Stomach smooth muscle (tissue), 2 donors: Measurements from ENCODE around the gene SLC25A44.
"Not testable (repeated sequence)": the region's sequence is repeated elsewhere in the genome, so short reads cannot be mapped to it uniquely, and the experiment has no call there.

Experiments
- H3K27ac ChIP-seq: one replicate; pipeline ENCODE4 v1.7.0; 2013; ENCODE audit warnings: mild to moderate bottlenecking, low read length, inconsistent platforms
- H3K27me3 ChIP-seq, 2 donors: one replicate each; pipeline ENCODE4 v1.7.0; 2013; ENCODE audit warnings: low read length in 2 of 2; ENCODE audit not compliant: insufficient read depth in 2 of 2, control insufficient read depth in 1 of 2
- H3K36me3 ChIP-seq, 2 donors: one replicate each; pipeline ENCODE4 v1.7.0; 2013; ENCODE audit warnings: low read length in 2 of 2; ENCODE audit not compliant: control insufficient read depth in 2 of 2, insufficient read depth in 2 of 2
- H3K4me1 ChIP-seq: one replicate; pipeline ENCODE4 v1.7.0; 2013; ENCODE audit warnings: low read length; ENCODE audit not compliant: control insufficient read depth, insufficient read depth
- H3K4me3 ChIP-seq, 2 donors: one replicate each; pipeline ENCODE4 v1.7.0; 2013; ENCODE audit warnings: low read length in 2 of 2
- H3K9ac ChIP-seq, 2 donors: one replicate each; pipeline ENCODE4 v1.7.0; 2013; ENCODE audit warnings: low read length in 2 of 2, mild to moderate bottlenecking in 1 of 2
- H3K9me3 ChIP-seq, 2 donors: one replicate each; pipeline ENCODE4 v1.7.0; 2013; ENCODE audit warnings: low read length in 2 of 2; ENCODE audit not compliant: control insufficient read depth in 2 of 2
- donor health status: healthy.
- donor health status: Pancreatic carcinoma.

Gene SLC25A44

DNA sequence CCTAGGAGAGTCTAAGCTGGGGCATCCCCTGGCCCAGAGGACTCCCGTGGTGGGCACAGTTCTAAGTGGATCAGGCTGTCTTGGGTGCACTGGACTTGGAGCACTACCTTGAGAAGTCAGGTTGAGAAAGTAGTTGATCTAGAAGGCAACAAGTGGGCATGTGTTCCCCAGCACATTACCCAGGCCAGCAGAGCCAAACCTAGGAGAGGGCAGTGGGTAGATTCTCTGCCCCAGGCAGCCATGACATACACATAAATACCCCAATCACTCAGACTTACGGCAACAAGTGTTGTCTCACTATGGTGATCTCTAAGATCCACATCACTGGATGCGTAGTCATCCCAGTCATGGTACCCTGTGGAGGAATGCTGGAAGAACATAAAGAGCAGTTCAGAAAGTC lies 17.3 kb downstream of the SLC25A44 start:
- no peaks in the 10 kb centered on the region for H3K9me3 ChIP-seq
- peaks cover 14 to 31% of the 10 kb centered on the region in 2 donors for H3K36me3 ChIP-seq
- no peaks in the 10 kb centered on the region for H3K27me3 ChIP-seq
- H3K9ac ChIP-seq, result no peak overlapping the region
- peaks cover 16% of the 10 kb centered on the region for H3K4me1 ChIP-seq
- H3K27ac ChIP-seq, result no peak overlapping the region
- H3K4me3 ChIP-seq, result no peak overlapping the region

GRCh38 chr1:156212130-156212529 lies 18.2 kb downstream of the SLC25A44 start:
- H3K27ac ChIP-seq, result peak overlapping the region; percentile 90
- H3K27me3 ChIP-seq, result no peaks in the 10 kb centered on the region
- no peaks in the 10 kb centered on the region for H3K9me3 ChIP-seq
- H3K4me3 ChIP-seq, result peak overlapping the region; percentile 94 to 97
- H3K9ac ChIP-seq, result peak overlapping the region; percentile 80 to 82
- H3K4me1 ChIP-seq, result peaks cover 16% of the 10 kb centered on the region
- H3K36me3 ChIP-seq, result peaks cover 14 to 31% of the 10 kb centered on the region in 2 donors

GRCh38 chr1:156212833-156213643 lies 19.1 kb downstream of the SLC25A44 start, which contains the start of gene PMF1:
PMF1 (plus strand) TSS chr1:156213007; CDS start chr1:156213016, 9 bp downstream.
- peaks cover 14 to 28% of the 10 kb centered on the region in 2 donors for H3K36me3 ChIP-seq
- peak within 1 kb of the TSS; percentile 82 to 98 for H3K9ac ChIP-seq

GRCh38 chr1:156213644-156213966 lies 19.7 kb downstream of the SLC25A44 start:
- Histone ChIP-seq H3K9ac (peak overlapping the region; percentile 82 to 98), H3K27me3 (no peaks in the 10 kb centered on the region)

More at GRCh38 chr1:156212833-156213643, 19.1 kb downstream of the SLC25A44 start, which contains the start of gene PMF1:
- Histone ChIP-seq H3K27me3 (no peaks in the 10 kb centered on the region), H3K4me3 (peak within 1 kb of the TSS; percentile 94 to 97), H3K4me1 (peaks cover 16% of the 10 kb centered on the region), H3K27ac (peak within 1 kb of the TSS; percentile 90), H3K9me3 (no peaks in the 10 kb centered on the region)

DNA sequence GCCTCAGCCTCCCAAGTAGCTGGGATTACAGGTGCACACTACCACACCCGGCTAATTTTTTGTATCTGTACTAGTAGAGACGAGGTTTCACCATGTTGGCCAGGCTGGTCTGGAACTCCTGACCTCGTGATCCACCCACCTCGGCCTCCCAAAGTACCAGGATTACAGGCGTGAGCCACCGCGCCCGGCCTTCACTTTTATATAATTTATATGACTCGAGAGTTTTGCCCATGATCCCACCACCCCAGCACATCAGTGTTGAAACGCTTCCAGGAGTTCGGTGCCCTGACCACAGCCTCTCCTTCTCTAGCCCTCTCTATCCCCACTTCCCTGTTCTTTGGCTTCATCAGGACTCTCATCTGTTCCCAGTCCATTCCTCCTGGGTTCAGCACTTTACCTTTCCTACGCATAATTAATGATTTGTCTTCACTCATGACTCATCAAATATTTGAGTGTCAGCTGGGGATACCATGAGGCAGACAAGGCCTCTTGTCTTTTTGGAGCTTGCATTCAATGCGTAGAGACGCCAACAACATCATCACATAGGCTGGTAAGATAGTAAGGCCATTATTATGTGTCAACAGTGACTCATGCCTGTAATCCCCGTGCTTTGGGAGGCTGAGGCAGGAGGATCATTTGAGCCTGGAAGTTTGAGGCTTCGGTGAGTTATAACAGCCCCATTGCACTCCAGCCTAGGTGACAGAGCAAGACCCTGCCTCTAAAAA lies 20.3 kb downstream of the SLC25A44 start:
- H3K9me3 ChIP-seq, result no peaks in the 10 kb centered on the region
- peak overlapping the region in 1 of 2 donors; percentile 17 for H3K9ac ChIP-seq
- H3K36me3 ChIP-seq, result peaks cover 7 to 22% of the 10 kb centered on the region in 2 donors
- H3K4me1 ChIP-seq, result peaks cover 16% of the 10 kb centered on the region
- H3K27ac ChIP-seq, result no peak overlapping the region
- peak overlapping the region; percentile 9 to 97 for H3K4me3 ChIP-seq
- H3K27me3 ChIP-seq, result no peaks in the 10 kb centered on the region

More at GRCh38 chr1:156213644-156213966, 19.7 kb downstream of the SLC25A44 start:
- Histone ChIP-seq H3K4me1 (peaks cover 16% of the 10 kb centered on the region), H3K4me3 (peak overlapping the region; percentile 94 to 97), H3K9me3 (no peaks in the 10 kb centered on the region), H3K36me3 (peaks cover 11 to 25% of the 10 kb centered on the region in 2 donors), H3K27ac (peak overlapping the region; percentile 90)

DNA sequence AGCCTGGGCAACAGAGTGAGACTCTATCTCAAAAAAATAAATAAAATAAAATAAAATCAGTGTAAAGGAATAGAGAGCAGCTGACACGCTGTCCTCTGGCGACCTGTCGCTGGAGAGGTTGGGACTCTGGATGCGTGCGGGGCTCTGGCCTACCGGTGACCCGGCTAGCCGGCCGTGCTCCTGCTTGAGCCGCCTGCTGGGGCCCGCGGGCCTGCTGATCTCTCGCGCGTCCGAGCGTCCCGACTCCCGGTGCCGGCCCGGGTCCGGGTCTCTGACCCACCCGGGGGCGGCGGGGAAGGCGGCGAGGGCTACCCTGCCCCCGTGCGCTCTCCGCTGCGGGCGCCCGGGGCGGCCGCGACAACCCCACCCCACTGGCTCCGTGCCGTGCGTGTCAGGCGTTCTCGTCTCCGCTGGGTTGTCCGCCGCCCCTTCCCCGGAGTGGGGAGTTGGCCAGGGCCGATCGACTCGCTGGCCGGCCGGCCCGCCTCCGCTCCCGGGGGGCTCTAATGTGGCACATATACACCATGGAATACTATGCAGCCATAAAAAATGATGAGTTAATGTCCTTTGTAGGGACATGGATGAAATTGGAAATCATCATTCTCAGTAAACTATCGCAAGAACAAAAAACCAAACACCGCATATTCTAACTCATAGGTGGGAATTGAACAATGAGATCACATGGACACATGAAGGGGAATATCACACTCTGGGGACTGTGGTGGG lies 22.6 kb downstream of the SLC25A44 start:
- Histone ChIP-seq H3K36me3 (peaks cover 10 to 11% of the 10 kb centered on the region in 2 donors), H3K4me1 (peaks cover 16% of the 10 kb centered on the region)
- not testable (repeated sequence) for H3K27me3 ChIP-seq, H3K9ac ChIP-seq, H3K9me3 ChIP-seq, H3K27ac ChIP-seq, H3K4me3 ChIP-seq

GRCh38 chr1:156217871-156218270 lies 24.0 kb downstream of the SLC25A44 start:
- no peak overlapping the region for H3K4me3 ChIP-seq
- H3K9me3 ChIP-seq, result no peaks in the 10 kb centered on the region
- H3K36me3 ChIP-seq, result peaks cover 19 to 20% of the 10 kb centered on the region in 2 donors
- H3K27ac ChIP-seq, result no peak overlapping the region
- H3K27me3 ChIP-seq, result no peaks in the 10 kb centered on the region
- H3K9ac ChIP-seq, result peak overlapping the region in 1 of 2 donors; percentile 9
- peaks cover 12% of the 10 kb centered on the region for H3K4me1 ChIP-seq

DNA sequence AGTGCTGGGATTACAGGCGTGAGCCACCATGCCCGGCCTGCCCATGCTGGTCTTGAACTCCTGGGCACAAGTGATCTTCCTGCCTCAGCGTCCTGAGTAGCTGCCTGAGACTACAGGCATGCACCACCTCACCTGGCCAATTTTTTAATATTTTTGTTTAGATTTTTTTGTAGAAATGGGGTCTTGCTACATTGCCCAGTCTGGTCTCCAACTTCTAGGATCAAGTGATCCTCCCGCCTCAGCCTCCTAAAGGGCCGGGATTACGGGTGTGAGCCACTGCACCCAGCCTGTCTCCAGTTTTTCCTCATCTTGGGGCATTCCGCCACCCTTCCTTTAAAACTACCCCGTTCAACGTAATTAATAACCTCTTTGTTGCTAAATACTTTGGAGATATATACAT lies 26.3 kb downstream of the SLC25A44 start:
- Histone ChIP-seq H3K36me3 (peaks cover 24% of the 10 kb centered on the region in 2 donors), H3K27me3 (no peaks in the 10 kb centered on the region), H3K4me1 (no peaks in the 10 kb centered on the region), H3K9me3 (no peaks in the 10 kb centered on the region), H3K4me3 (no peak overlapping the region), H3K27ac (no peak overlapping the region), H3K9ac (no peak overlapping the region)

GRCh38 chr1:156221986-156222692 lies 28.2 kb downstream of the SLC25A44 start:
- H3K9ac ChIP-seq, result no peak overlapping the region
- H3K36me3 ChIP-seq, result peaks cover 24 to 31% of the 10 kb centered on the region in 2 donors
- no peaks in the 10 kb centered on the region for H3K9me3 ChIP-seq
- no peaks in the 10 kb centered on the region for H3K27me3 ChIP-seq
- H3K27ac ChIP-seq, result no peak overlapping the region
- no peaks in the 10 kb centered on the region for H3K4me1 ChIP-seq
- no peak overlapping the region for H3K4me3 ChIP-seq

DNA sequence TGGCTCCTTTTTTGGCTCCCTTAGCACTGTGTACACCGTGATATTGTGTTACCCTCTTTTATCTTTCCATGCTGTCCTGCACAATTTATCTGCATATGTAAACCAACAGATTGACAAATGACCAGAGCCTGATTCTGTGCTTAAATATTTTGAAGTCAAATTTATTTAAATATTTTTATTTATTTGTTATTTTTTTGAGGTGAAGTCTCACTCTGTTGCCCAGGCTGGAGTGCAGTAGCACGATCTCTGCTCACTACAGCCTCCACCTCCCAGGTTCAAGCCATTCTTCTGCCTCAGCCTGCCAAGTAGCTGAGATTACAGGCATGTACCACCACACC lies 31.7 kb downstream of the SLC25A44 start:
- H3K9ac ChIP-seq, result no peak overlapping the region

More for the DNA sequence above, 31.7 kb downstream of the SLC25A44 start:
- no peak overlapping the region for H3K27ac ChIP-seq
- H3K27me3 ChIP-seq, result no peaks in the 10 kb centered on the region
- no peaks in the 10 kb centered on the region for H3K9me3 ChIP-seq
- peaks cover 30 to 36% of the 10 kb centered on the region in 2 donors for H3K36me3 ChIP-seq
- H3K4me1 ChIP-seq, result peaks cover 3% of the 10 kb centered on the region
- H3K4me3 ChIP-seq, result no peak overlapping the region
